Raji (cell line): ENCODE data around the gene CELSR1.

Experiments used
- POLR2A ChIP-seq: IDR thresholded peaks from 2 replicates; pipeline ENCODE4 v1.6.1; 2011; ENCODE audit warnings: low read depth, low read length, control low read depth; ENCODE audit not compliant: insufficient read depth

The CELSR1 gene

GRCh38 chr22:46478083-46478551 is 59.3 kb downstream of the CELSR1 start:
- no peak for TF ChIP-seq POLR2A

DNA sequence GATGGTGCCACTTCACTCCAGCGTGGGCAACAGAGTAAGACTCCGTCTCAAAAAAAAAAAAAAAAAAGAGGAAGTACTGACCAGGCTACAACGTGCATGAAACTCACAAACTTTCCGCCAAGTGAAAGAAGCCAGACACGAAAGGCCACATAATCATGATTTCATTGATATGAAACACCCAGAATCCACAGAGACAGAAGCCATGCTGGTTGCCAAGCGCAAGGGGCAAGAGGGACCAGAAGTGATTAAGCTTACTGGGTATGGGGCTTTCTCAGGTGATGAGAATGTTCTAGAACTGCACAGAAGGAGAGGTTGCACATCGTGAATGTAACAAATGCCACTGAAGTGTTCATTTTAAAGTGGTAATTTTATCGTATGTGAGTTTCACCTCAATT is 60.9 kb downstream of the CELSR1 start:
- TF ChIP-seq POLR2A: no peak

DNA sequence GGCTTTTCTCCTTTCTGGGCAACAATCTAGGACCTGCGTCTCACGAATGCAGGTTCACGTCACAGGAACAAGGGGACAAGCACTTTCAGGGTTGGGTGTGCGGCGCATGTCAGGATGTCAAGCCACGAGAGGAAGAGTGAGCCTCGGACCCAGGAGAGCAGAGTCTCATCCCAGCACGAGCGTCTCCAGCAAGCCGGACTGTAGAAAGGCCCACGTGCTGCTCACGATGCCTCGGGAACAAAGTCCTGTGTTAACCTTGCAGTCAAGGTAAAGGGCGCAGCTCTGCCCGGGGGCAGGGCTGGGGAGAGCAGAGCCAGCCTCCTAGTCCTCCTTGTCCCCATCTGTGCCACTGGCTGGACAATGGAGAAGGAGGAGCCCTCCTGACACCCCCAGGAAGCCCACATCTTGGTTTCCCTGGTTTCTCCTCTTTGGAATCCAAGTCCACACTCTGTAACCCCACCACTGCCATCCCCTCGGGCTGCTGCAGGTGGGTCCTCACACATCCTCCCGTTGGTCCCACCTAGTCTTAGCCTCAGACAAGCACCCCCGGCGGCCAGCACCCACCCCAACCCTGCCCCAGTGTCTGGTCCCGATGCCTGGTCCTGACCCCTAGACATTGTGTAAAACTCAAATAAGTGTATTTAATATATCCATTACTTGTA is 63.4 kb downstream of the CELSR1 start:
- no peak for TF ChIP-seq POLR2A

- TF ChIP-seq POLR2A: no peak
Measured at GRCh38 chr22:46473021-46473779, 64.2 kb downstream of the CELSR1 start.

GRCh38 chr22:46472722-46473016 is 64.8 kb downstream of the CELSR1 start:
- no peak for TF ChIP-seq POLR2A

DNA sequence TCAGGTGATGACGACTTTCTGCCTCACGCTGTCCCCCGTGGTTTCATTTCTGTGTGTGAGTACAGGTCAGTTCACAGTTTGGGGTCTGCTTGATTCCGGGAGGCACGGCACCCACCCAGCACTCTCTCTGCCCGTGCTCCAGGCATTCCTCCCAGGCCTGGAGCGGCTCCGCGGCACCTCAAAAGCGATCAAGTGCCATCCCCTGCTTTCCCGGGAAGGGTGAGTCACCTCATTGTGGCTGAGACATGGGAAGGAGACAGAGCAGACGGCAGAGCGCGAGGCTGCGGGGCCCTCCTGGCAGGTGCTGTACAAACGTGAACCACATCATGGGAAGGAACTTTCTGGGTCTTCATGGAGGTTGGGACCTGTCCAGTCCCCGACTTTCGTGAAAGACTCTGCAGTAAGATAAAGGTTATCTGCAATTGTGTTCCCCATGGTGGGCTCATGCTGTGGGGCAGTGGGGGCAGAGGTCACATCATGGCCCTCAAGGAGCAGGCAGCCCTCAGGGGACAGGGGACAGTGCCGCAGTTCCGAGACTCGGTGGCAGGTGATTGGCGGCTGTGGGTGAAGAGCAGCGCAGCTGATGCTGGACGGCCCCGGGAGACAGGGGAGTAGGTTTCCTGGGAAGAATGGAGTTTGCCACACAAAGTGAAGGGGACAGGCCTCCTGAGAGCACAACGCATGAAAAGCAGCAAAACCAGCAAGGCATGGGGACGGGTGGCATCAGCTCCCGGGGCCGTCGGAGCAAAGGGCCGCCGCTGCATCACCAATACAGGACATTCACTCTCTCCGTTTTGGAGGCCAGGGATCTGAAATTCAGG is 65.3 kb downstream of the CELSR1 start:
- TF ChIP-seq POLR2A: no peak

GRCh38 chr22:46469711-46470110 is 67.7 kb downstream of the CELSR1 start:
- no peak for TF ChIP-seq POLR2A

DNA sequence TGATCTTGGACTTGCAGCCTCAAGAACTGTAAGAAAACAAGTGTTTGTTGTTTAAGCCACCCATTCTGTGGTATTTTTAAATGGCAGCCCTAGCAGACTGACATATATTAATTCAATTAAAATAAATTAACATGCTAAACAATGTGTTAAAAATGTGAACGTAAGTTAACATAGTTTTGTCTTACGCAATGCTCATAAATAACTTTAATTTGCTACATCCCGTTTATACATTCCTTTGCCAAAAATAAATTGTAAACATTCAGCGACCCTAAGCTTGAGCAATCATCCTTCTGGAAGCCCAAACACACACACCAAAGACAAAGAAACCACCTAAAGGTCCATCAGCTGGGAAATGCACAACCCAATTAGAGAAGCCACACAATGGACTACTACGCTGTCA is 70.4 kb downstream of the CELSR1 start:
- TF ChIP-seq POLR2A: no peak

DNA sequence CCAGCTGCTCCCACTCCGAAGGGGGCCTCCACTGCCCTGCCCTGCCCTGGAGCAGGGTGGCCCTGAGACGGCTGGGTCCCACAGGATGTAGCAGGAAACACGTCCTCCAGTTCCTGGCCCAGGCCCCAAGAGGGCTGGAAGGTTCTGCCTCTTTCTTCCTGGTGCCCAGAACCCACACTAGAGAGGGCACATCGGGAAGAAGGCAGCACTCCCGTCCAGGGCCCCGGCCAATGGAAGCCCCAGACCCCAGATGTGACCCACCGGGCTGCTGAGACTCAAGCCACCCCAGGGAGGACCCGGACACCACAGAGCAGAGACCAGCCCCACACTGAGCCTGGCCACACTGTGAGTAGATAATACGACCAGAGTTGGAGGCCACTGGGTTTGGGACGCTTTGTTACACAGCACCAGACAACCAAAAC is 71.2 kb downstream of the CELSR1 start:
- TF ChIP-seq POLR2A: no peak

DNA sequence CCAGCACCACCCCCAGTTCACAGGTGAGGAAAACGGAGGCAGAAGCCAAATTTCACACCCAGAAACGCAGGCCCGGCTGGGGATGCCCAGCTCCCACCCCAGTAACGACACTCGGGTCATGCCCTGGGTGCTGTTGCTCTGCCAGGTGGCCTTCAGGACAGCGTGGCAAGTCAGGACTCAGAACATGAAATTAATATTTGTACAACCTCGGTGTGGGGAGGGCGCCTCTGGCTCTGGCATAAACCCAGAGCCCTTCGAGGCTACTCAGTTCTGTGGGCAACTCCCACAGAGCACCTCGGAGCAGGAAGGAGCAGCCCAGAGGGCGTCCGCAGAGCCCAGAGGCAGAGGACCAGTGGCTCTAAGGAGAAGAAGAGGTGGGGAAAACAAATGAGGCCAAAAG is 71.6 kb downstream of the CELSR1 start:
- no peak for TF ChIP-seq POLR2A

DNA sequence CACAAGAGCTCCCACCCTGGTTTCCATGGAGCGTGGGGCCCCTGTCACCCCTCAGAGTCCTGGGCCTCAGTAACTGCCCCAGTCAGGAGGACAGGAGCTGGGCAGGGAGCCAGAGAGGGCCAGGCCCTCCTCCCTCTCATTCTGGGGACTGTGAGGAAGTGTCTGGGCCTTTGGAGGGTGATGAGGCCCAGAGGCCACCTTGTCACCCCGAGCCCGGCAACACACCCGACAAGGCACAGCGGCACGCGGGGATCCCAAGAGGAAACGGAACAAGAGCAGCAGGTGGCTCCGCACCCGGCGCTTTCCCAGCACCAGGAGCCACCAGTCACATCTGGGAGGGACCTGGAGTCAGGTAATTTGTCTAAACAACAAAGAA is 72.1 kb downstream of the CELSR1 start:
- no peak for TF ChIP-seq POLR2A

DNA sequence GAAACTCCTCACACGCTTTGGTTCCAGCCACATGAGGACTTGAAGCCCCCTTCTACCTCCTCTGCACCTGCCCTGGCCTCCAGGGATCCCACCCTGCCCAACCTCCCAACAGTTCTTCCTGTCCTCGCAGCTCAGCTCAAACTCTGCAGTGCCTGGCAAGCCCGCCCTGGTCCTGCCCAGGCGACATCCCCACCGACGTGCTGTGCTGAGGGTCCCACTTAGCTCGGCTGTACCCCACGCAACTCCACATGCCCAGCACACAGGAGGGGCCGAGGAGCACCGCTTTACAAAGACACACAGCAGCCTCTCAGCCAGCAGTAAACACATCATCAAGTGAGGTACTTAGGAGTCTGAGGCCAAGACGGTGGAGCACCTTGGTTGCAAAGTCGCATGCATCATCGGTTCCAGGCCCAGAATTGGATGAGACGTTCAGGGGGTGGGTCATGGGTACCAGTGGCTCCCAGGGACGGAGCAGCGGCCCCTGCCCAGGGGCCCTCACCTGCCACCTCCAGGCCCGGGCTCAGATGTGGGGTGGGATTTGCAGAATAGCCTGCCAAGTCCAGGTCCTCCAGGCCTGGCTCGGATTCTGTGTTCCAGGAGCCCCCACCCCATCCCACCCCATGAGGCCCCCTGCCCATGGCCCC is 72.6 kb downstream of the CELSR1 start:
- TF ChIP-seq POLR2A: no peak

DNA sequence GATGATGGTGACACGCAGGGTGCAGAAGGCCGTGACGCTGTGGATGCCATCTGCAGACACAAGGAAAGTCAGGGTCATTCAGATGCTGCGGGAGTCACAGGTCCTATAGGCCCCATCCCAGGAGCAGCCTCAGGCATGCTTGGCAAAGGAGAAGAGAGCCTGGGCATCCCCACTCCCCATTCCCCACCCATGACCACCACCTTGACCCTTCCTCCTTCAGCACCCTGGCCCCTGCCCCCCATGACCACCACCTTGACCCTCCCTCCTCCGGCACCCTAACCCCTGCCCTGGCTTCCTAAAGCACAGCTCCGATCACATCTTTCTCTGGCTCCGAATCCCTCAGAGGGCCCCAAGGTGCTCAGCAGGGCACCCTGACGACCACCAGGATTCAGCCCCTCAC is 73.1 kb downstream of the CELSR1 start:
- TF ChIP-seq POLR2A: no peak

DNA sequence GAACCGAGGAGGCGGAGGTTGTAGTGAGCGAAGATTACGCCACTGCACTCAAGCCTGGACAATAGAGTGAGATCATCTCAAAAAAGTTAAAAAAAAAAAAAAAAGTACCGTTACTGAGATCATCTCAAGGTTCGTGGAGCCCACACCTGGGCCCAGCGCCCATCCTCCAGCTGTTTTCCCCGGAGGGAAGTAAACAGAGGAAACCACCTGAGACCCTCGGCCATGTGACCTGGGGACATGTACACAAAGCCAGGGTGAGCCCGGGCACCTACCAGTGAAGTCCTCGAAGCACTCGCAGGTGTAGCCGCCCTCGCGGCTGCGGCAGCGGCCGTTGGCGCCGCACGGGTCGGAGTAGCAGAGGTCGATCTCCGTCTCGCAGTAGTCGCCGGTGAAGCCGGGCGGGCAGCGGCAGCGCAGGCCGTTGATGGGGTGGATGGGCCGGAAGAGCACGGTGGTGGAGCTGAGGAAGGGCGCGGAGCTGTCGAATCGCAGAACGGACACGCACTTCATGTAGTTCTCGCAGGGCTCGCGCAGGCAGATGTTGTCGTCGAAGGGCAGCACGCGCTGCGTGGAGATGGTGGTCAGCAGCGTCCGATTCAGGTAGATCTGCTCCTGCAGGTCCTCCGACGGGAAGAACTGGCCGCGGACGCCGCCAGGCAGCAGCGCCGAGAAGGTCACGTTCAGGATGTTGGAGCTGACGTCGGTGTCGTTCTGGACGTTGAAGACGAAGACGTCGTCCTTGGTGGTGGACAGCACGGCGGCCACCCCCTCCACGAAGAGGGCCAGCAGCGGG is 73.8 kb downstream of the CELSR1 start:
- no peak for TF ChIP-seq POLR2A
